Measurements from ENCODE around the gene SPATA3. TPM values are rescaled to one million over a fixed set of nuclear protein-coding genes. Genes with fewer than 3 reads are reported as not detected.

The SPATA3 gene
- total and polyA plus RNA-seq, 2 of the 13 experiments (the other 11 are each of a cell fraction or from before 2014, with no cell fraction given): not detected

- TF ChIP-seq PHF8 (CRISPR knock-in tag; IDR thresholded peaks at IDR 0.05) (peak; percentile 61), SIN3A (IDR thresholded peaks at IDR 0.05; ENCODE audit: borderline replicate concordance, low read depth, low read length) (no peak), HIVEP1 (CRISPR knock-in tag; IDR thresholded peaks at IDR 0.05) (no peak), HNRNPUL1 (IDR thresholded peaks at IDR 0.05; ENCODE audit: low read depth, low read length) (no peak), ZNF768 (CRISPR knock-in tag; IDR thresholded peaks at IDR 0.05) (peak; percentile 73; the same call in 1 of the 2 replicates), ZNF205 (CRISPR knock-in tag; IDR thresholded peaks at IDR 0.05) (peak; percentile 72), ZNF777 (CRISPR knock-in tag; IDR thresholded peaks at IDR 0.05) (no peak), BCL6 (CRISPR knock-in tag; IDR thresholded peaks at IDR 0.05) (peak; percentile 36; the same call in 1 of the 2 replicates), ZNF724P (CRISPR knock-in tag; IDR thresholded peaks at IDR 0.05; ENCODE audit: borderline replicate concordance) (no peak), RFX1 (IDR thresholded peaks at IDR 0.05) (no peak), ZBTB42 (CRISPR knock-in tag; IDR thresholded peaks at IDR 0.05) (no peak), ZNF580 (CRISPR knock-in tag; IDR thresholded peaks at IDR 0.05; ENCODE audit: borderline replicate concordance, low read depth) (peak; percentile 52; the same call in 1 of the 2 replicates), MTF2 (CRISPR knock-in tag; IDR thresholded peaks at IDR 0.05; ENCODE audit: borderline replicate concordance) (no peak), KAT2B (IDR thresholded peaks at IDR 0.05; ENCODE audit: borderline replicate concordance, low read depth, low read length) (no peak), DMTF1 (CRISPR knock-in tag; IDR thresholded peaks at IDR 0.05) (no peak), ZNF101 (CRISPR knock-in tag; IDR thresholded peaks at IDR 0.05; ENCODE audit: borderline replicate concordance, low read depth) (no peak)
- TF ChIP-seq, protein P1, sequence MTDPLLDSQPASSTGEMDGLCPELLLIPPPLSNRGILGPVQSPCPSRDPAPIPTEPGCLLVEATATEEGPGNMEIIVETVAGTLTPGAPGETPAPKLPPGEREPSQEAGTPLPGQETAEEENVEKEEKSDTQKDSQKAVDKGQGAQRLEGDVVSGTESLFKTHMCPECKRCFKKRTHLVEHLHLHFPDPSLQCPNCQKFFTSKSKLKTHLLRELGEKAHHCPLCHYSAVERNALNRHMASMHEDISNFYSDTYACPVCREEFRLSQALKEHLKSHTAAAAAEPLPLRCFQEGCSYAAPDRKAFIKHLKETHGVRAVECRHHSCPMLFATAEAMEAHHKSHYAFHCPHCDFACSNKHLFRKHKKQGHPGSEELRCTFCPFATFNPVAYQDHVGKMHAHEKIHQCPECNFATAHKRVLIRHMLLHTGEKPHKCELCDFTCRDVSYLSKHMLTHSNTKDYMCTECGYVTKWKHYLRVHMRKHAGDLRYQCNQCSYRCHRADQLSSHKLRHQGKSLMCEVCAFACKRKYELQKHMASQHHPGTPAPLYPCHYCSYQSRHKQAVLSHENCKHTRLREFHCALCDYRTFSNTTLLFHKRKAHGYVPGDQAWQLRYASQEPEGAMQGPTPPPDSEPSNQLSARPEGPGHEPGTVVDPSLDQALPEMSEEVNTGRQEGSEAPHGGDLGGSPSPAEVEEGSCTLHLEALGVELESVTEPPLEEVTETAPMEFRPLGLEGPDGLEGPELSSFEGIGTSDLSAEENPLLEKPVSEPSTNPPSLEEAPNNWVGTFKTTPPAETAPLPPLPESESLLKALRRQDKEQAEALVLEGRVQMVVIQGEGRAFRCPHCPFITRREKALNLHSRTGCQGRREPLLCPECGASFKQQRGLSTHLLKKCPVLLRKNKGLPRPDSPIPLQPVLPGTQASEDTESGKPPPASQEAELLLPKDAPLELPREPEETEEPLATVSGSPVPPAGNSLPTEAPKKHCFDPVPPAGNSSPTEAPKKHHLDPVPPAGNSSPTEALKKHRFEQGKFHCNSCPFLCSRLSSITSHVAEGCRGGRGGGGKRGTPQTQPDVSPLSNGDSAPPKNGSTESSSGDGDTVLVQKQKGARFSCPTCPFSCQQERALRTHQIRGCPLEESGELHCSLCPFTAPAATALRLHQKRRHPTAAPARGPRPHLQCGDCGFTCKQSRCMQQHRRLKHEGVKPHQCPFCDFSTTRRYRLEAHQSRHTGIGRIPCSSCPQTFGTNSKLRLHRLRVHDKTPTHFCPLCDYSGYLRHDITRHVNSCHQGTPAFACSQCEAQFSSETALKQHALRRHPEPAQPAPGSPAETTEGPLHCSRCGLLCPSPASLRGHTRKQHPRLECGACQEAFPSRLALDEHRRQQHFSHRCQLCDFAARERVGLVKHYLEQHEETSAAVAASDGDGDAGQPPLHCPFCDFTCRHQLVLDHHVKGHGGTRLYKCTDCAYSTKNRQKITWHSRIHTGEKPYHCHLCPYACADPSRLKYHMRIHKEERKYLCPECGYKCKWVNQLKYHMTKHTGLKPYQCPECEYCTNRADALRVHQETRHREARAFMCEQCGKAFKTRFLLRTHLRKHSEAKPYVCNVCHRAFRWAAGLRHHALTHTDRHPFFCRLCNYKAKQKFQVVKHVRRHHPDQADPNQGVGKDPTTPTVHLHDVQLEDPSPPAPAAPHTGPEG (CRISPR knock-in tag; IDR thresholded peaks at IDR 0.05): no peak
- TF ChIP-seq, protein P2, sequence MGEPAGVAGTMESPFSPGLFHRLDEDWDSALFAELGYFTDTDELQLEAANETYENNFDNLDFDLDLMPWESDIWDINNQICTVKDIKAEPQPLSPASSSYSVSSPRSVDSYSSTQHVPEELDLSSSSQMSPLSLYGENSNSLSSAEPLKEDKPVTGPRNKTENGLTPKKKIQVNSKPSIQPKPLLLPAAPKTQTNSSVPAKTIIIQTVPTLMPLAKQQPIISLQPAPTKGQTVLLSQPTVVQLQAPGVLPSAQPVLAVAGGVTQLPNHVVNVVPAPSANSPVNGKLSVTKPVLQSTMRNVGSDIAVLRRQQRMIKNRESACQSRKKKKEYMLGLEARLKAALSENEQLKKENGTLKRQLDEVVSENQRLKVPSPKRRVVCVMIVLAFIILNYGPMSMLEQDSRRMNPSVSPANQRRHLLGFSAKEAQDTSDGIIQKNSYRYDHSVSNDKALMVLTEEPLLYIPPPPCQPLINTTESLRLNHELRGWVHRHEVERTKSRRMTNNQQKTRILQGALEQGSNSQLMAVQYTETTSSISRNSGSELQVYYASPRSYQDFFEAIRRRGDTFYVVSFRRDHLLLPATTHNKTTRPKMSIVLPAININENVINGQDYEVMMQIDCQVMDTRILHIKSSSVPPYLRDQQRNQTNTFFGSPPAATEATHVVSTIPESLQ (CRISPR knock-in tag; conservative IDR thresholded peaks at IDR 0.05): 0 out of 2 replicates have a peak, but pooled peaks have one; percentile 46
- TF ChIP-seq, protein P3, sequence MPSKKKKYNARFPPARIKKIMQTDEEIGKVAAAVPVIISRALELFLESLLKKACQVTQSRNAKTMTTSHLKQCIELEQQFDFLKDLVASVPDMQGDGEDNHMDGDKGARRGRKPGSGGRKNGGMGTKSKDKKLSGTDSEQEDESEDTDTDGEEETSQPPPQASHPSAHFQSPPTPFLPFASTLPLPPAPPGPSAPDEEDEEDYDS (CRISPR knock-in tag; IDR thresholded peaks at IDR 0.05): no peak
Measured at GRCh38 chr2:230987137-230988020, 8.5 kb upstream of the SPATA3 start (continued).
